GM19043 (cell line): Measurements from ENCODE around the gene DUSP12.

Source experiments
- ATAC-seq: cut with Tn5 transposase; IDR thresholded peaks from one replicate; pipeline ENCODE4 v1.9.1; 2021; ENCODE audit warnings: low read depth; ENCODE audit not compliant: unreplicated experiment

Gene DUSP12

GRCh38 chr1:161726473-161727255 is 22.9 kb upstream of the DUSP12 start:
- ATAC-seq = peak; percentile 44

- ATAC-seq = no peak
Measured at GRCh38 chr1:161727256-161727924, 22.2 kb upstream of the DUSP12 start.

GRCh38 chr1:161728376-161729226 is 21.0 kb upstream of the DUSP12 start:
- ATAC-seq = no peak

GRCh38 chr1:161730050-161730564 is 19.5 kb upstream of the DUSP12 start:
- no peak for ATAC-seq

- no peak for ATAC-seq
Measured at GRCh38 chr1:161731241-161731640, 18.3 kb upstream of the DUSP12 start.

GRCh38 chr1:161731981-161732718 is 17.4 kb upstream of the DUSP12 start:
- ATAC-seq = no peak

GRCh38 chr1:161733526-161733925 is 16.1 kb upstream of the DUSP12 start:
- ATAC-seq = no peak

GRCh38 chr1:161735837-161736236 is 13.7 kb upstream of the DUSP12 start:
- no peak for ATAC-seq

- no peak for ATAC-seq
Measured at GRCh38 chr1:161736335-161736969, 13.1 kb upstream of the DUSP12 start.

GRCh38 chr1:161737625-161738024 is 12.0 kb upstream of the DUSP12 start:
- no peak for ATAC-seq

GRCh38 chr1:161738627-161739287 is 10.8 kb upstream of the DUSP12 start:
- peak; percentile 73 for ATAC-seq

GRCh38 chr1:161739865-161740566 is 9.6 kb upstream of the DUSP12 start:
- ATAC-seq = peak; percentile 32

- ATAC-seq = no peak
Measured at GRCh38 chr1:161740921-161741320, 8.7 kb upstream of the DUSP12 start.

- no peak for ATAC-seq
Measured at GRCh38 chr1:161743231-161743630, 6.4 kb upstream of the DUSP12 start.

GRCh38 chr1:161747801-161748200 is 1.8 kb upstream of the DUSP12 start:
- no peak for ATAC-seq

- no peak for ATAC-seq
Measured at GRCh38 chr1:161763522-161764098, 14.0 kb downstream of the DUSP12 start.

GRCh38 chr1:161766102-161766981 is 16.8 kb downstream of the DUSP12 start, which contains the start of gene ATF6:
Gene ATF6 (plus strand): TSS chr1:161766320. CDS start chr1:161766361, 41 bp downstream.
- peak; percentile 52 for ATAC-seq
